B cell (primary cell): ENCODE measurements around the gene PRRC2B. TPM values are rescaled to one million over a fixed set of nuclear protein-coding genes. Genes with fewer than 3 reads are reported as not detected.
A peak's percentile ranks its signal among the peaks of the same experiment; 100 is the strongest.

Experiments used
- ATAC-seq: fragments of 200-7000 bp; cut with Tn5 transposase; one replicate; pipeline ENCODE4 v1.10.0; 2021; ENCODE audit warnings: low read depth, mild to moderate bottlenecking, moderate number of reproducible peaks, moderate library complexity
- CTCF ChIA-PET: fragments of 350-600 bp; sonication (Branson Sonifier 250); formaldehyde crosslinking; loops from one replicate; lab custom pipeline; 2021; ENCODE audit warnings: antibody characterized with exemption, inconsistent platforms; lab: Charles Lee
- POLR2A ChIA-PET: fragments of 350-600 bp; sonication (Branson Sonifier 250); formaldehyde crosslinking; loops from one replicate; lab custom pipeline; 2021; ENCODE audit warnings: antibody characterized with exemption; lab: Charles Lee
- DNase-seq: peaks from one replicate; pipeline ENCODE4 v3.0.0; 2013
- H2AFZ ChIP-seq: 2 replicates; pipeline ENCODE4 v1.6.1; 2012; ENCODE audit warnings: mild to moderate bottlenecking, low read depth, low read length; ENCODE audit not compliant: insufficient read depth, poor library complexity, severe bottlenecking
- H3K27ac ChIP-seq, 2 donors: 1 replicate in 1 of 2; 2 replicates in 1 of 2; pipeline ENCODE4 v1.5.1; 2012 to 2013; ENCODE audit warnings: low read length in 2 of 2, mild to moderate bottlenecking in 2 of 2, moderate library complexity in 1 of 2
- H3K27me3 ChIP-seq, 4 experiments: fragments of 200-600 bp in 1 of 4; sonication (generic) in 1 of 4; replicated peaks in 1 of 4; 1 replicate in 2 of 4; 2 replicates in 2 of 4; pipeline versions ENCODE4 v1.6.1 to v1.7.0; 2013 to 2016; ENCODE audit warnings: low read length in 3 of 4, mild to moderate bottlenecking in 2 of 4, mixed read lengths in 1 of 4, moderate library complexity in 1 of 4; ENCODE audit not compliant: insufficient read depth in 4 of 4, control insufficient read depth in 3 of 4; ENCODE audit errors: control extremely low read depth in 1 of 4
- H3K36me3 ChIP-seq, 2 experiments: replicated peaks in 1 of 2; 1 replicate in 1 of 2; 2 replicates in 1 of 2; pipeline versions ENCODE4 v1.6.1 to v1.7.1; 2013; ENCODE audit warnings: low read length in 1 of 2; ENCODE audit not compliant: insufficient read depth in 2 of 2, control insufficient read depth in 1 of 2; ENCODE audit errors: control extremely low read depth in 1 of 2, extremely low read depth in 1 of 2
- H3K4me1 ChIP-seq, 2 donors: fragments of 200-600 bp in 1 of 2; sonication (generic) in 1 of 2; 1 replicate in 1 of 2; 2 replicates in 1 of 2; pipeline versions ENCODE4 v1.5.1 to v1.6.1; 2013 to 2017; ENCODE audit warnings: low read length in 2 of 2; ENCODE audit not compliant: control insufficient read depth in 2 of 2, insufficient read depth in 2 of 2
- H3K4me2 ChIP-seq: replicated peaks from 2 replicates; pipeline ENCODE3; 2012; ENCODE audit warnings: mild to moderate bottlenecking, low read depth, low read length; ENCODE audit not compliant: poor library complexity, severe bottlenecking
- H3K4me3 ChIP-seq, 5 experiments: fragments of 200-600 bp in 1 of 5; sonication (generic) in 1 of 5; 1 replicate in 3 of 5; 2 replicates in 2 of 5; pipeline versions ENCODE4 v1.5.1 to v1.7.0; 2011 to 2016; ENCODE audit warnings: low read length in 4 of 5, mild to moderate bottlenecking in 4 of 5, low read depth in 2 of 5, control low read depth in 1 of 5, moderate library complexity in 1 of 5; ENCODE audit not compliant: insufficient read depth in 1 of 5; ENCODE audit errors: control extremely low read depth in 1 of 5, extremely low read depth in 1 of 5
- H3K79me2 ChIP-seq: fragments of 200-600 bp; sonication (generic); one replicate; pipeline ENCODE4 v1.6.0; 2016; ENCODE audit warnings: low read length; ENCODE audit not compliant: control insufficient read depth, insufficient read depth
- H3K9ac ChIP-seq: fragments of 200-600 bp; sonication (generic); 2 replicates; pipeline ENCODE4 v1.6.1; 2017; ENCODE audit warnings: mild to moderate bottlenecking, low read length, moderate library complexity
- H3K9me3 ChIP-seq, 3 donors: one replicate each; pipeline versions ENCODE4 v1.6.1 to v1.7.1; 2013; ENCODE audit warnings: low read length in 2 of 3; ENCODE audit not compliant: control insufficient read depth in 2 of 3, insufficient read depth in 1 of 3; ENCODE audit errors: control extremely low read depth in 1 of 3
- H4K20me1 ChIP-seq: 2 replicates; pipeline ENCODE4 v1.6.0; 2012; ENCODE audit warnings: mild to moderate bottlenecking, low read length; ENCODE audit not compliant: insufficient read depth, control insufficient read depth, poor library complexity, severe bottlenecking
- H3K27ac Mint-ChIP-seq: one replicate; pipeline ENCODE4 v1.8.0; 2021; ENCODE audit warnings: mixed read lengths
- H3K27me3 Mint-ChIP-seq: one replicate; pipeline ENCODE4 v1.8.0; 2021; ENCODE audit warnings: mixed read lengths
- H3K4me1 Mint-ChIP-seq: one replicate; pipeline ENCODE4 v1.8.0; 2021; ENCODE audit warnings: mixed read lengths
- H3K4me3 Mint-ChIP-seq: one replicate; pipeline ENCODE4 v1.8.0; 2021; ENCODE audit warnings: mixed read lengths
- H3K9me3 Mint-ChIP-seq: one replicate; pipeline ENCODE4 v1.8.0; 2022; ENCODE audit warnings: mixed read lengths; ENCODE audit not compliant: insufficient read depth
- EZH2 ChIP-seq: IDR thresholded peaks from 2 replicates; pipeline ENCODE4 v1.6.1; 2012; ENCODE audit warnings: borderline replicate concordance, low read depth, mild to moderate bottlenecking, moderate library complexity, low read length; ENCODE audit not compliant: insufficient read depth, poor library complexity, severe bottlenecking
- WGBS: methylation state at CpG from one replicate; pipeline ENCODE4 v1.1.5; 2013; ENCODE audit warnings: missing lambda C conversion rate; ENCODE audit not compliant: insufficient coverage; 5-methylcytosine and 5-hydroxymethylcytosine counted together
- intact Hi-C: fragments of 100-400 bp; cut with micrococcal nuclease; formaldehyde crosslinking; loops from one replicate; pipeline ENCODE4 v1.10.0; 2022
- polyA plus RNA-seq: library from polyadenylated mRNA; depleted of rRNA; stranded (reverse); fragments of >200 nt; gene quantifications from 2 replicates; pipeline ENCODE4 v1.2.3, GENCODE V29; 2012
- total RNA-seq, 2 donors: library from RNA; stranded (reverse); fragments of 120-200 nt in 1 of 2; gene quantifications; 1 replicate in 1 of 2; 2 replicates in 1 of 2; pipeline versions ENCODE4 v1.2.3 to v1.2.4, GENCODE V29; 2013 to 2022
- TF ChIP-seq, protein P1 (sequence below): fragments of 200-600 bp; IDR thresholded peaks from one replicate; pipeline ENCODE4 v1.8.0; 2022; ENCODE audit warnings: antibody characterized with exemption, mild to moderate bottlenecking

The PRRC2B gene
- total and polyA plus RNA-seq, 2 donors (not counting 1 experiment from before 2014, with no cell fraction given), result 63.9 to 268 TPM

DNA sequence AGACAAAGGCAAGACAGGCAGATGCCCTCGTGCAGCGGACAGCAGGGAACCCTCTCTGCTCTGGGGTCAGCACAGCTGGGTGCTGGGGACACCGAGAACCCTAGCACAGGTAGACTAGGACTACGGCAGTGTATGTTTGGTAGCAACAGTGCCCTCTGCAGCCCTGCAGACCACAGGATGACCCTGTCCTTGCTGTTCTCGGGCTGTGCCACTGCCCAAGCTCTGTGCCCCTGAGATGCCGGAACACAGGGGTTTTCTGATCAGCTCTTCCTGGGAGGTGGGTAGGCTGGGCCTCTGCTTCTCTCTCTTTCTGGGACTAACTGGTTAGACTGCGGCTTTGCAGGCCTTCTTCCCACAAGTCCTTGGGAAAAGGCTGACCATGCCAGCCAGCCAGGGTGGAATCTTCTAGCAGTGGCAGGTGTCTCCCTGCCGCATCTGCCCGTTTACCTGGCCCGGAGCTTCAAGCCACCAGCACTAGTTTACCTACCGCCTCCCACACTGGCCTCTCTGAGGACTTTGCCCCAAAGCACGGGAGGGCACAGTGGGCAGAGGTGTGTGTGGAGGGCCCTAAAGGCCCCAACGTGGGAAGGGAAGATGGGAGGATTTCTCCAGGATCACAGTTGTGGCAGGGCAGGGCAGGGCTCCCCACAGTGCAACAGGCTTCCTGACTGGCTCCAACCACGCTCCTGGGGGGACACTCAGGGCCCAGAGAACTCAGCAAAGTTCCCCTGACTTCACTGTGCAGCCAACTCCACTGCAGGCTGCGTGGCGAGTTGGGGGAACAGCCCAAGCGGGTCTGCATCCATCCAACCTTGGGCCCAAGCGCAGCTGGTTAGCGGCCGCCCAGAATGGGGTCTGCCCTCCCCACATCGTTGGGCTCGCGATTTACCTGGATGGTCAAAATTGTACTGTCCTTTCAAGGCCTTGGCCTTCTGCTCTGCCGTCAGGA lies 136.0 kb downstream of the PRRC2B start:
- Histone ChIP-seq H3K9ac (peak overlapping the region; percentile 87), H3K79me2 (peaks cover 8% of the 10 kb centered on the region), H3K9me3 (no peaks in the 10 kb centered on the region), H3K27me3 (no peaks in the 10 kb centered on the region), H3K4me3 (peak overlapping the region in 4 of 5 experiments; percentile 55 to 88 (median 74)), H3K4me1 (peaks cover 19 to 24% of the 10 kb centered on the region in 2 donors), H3K4me2 (peak overlapping the region; percentile 94), H2AFZ (peak overlapping the region; percentile 97), H3K36me3 (peaks cover 0 to 37% of the 10 kb centered on the region in 2 experiments), H3K27ac (peak overlapping the region in 1 of 2 donors; percentile 64), H4K20me1 (no peaks in the 10 kb centered on the region)
- CTCF ChIA-PET, result no interaction called here
- H3K4me3 Mint-ChIP-seq, result peak overlapping the region; percentile 79
- TF ChIP-seq EZH2, result no peak
- TF ChIP-seq, protein P1, sequence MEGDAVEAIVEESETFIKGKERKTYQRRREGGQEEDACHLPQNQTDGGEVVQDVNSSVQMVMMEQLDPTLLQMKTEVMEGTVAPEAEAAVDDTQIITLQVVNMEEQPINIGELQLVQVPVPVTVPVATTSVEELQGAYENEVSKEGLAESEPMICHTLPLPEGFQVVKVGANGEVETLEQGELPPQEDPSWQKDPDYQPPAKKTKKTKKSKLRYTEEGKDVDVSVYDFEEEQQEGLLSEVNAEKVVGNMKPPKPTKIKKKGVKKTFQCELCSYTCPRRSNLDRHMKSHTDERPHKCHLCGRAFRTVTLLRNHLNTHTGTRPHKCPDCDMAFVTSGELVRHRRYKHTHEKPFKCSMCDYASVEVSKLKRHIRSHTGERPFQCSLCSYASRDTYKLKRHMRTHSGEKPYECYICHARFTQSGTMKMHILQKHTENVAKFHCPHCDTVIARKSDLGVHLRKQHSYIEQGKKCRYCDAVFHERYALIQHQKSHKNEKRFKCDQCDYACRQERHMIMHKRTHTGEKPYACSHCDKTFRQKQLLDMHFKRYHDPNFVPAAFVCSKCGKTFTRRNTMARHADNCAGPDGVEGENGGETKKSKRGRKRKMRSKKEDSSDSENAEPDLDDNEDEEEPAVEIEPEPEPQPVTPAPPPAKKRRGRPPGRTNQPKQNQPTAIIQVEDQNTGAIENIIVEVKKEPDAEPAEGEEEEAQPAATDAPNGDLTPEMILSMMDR, result no peak
- no peaks in the 10 kb centered on the region for H3K9me3 Mint-ChIP-seq
- H3K27me3 Mint-ChIP-seq, result no peaks in the 10 kb centered on the region
- 78% methylated on average over 24 of the region's 24 CpGs for WGBS
- DNase-seq (no peak), ATAC-seq (no peak)
- intact Hi-C loops, result loop anchor here (5.0 kb wide), 1 partner anchor 37 kb away; no protein-coding TSS in a partner anchor
- peak overlapping the region; percentile 67 for H3K27ac Mint-ChIP-seq
- peaks cover 15% of the 10 kb centered on the region for H3K4me1 Mint-ChIP-seq
- POLR2A ChIA-PET, result interaction anchor here (0.6 kb wide), 1 partner anchor 157 kb away, joined by 4 read pairs; no protein-coding TSS in a partner anchor
